ENCODE data around the gene KCNJ1.

The KCNJ1 gene

DNA sequence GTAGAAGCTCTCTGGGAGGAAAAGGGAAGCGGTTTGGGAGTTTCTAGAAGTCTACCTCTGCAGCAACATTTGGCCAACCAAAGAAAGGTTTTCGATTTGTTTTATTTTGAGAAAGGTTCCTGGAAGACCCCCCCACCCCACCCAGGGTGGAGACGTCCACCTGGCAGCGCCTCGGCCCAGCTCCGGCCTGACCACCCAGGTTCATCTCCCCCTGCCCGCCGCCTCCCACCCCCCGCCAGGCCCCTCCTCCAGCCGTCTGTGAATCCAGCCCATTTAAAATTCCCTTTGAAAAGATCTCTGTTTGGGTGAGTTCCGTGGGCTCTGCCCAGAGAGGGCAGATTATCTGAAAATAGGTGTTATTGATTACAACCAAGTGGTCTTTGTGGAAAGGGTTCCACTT, 43.3 kb downstream of the KCNJ1 start:
- DNase-seq (ENCODE audit: low read depth in 2 of 2): no peak

DNA sequence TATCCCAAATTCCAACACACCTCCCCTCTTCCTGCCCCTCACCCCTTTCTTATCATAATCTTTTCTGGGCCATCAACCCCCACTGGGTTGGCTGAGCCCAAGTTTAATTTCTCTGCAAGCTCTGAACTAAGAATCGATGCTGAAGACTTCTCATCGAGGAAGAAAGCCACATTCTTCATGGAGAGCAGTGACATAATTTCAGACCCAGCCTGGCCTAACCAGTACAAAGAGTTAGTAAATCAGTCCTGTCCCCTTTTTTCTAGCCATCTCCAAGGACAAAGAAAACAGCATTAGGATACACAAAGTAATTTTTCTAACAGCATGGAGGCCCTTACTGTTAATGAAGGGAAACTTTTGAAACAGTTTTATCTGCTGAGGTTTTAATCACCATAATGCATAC, 45.0 kb downstream of the KCNJ1 start:
- DNase-seq (ENCODE audit: low read depth in 2 of 2): no peak

DNA sequence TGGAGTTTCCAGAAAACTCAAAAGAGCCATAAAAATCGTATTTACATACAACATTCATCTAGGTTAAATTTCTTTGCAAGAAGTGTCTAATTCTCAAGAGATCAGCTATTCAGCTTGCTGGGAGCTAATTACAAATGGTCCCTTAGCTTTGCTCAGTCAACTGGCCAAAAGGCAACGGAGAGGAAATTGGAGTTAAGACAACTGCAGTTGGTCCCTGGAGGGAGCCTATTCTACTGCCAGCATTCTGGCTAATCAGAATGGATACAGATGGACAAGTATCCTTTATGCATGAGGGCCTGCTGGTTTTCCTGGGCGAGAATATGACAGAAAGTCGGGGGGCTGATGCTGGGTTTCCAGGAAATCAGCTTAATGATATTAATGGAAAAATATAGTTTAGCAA, 45.5 kb downstream of the KCNJ1 start:
- no peak for DNase-seq (ENCODE audit: low read depth in 2 of 2)

DNA sequence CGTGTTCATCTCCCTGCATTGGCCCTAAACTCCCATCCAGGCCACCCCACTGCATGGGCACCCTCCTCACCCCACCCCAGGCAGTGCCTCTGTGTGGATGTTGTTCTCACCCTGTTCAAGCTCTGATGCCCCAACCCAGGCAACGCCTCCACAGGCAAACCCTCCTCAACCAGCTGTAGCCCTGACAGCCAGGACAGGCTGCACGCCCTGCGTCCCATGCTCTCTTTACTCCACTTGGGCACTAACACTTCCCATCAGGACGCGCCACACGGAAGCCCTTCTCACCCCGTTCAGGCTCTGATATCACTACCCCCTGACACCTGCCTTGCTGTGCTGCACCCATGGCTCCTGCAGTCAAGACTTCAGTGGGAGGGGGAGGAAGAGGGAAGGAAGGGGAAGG, 47.9 kb downstream of the KCNJ1 start:
- no peak for DNase-seq (ENCODE audit: low read depth in 2 of 2)

DNA sequence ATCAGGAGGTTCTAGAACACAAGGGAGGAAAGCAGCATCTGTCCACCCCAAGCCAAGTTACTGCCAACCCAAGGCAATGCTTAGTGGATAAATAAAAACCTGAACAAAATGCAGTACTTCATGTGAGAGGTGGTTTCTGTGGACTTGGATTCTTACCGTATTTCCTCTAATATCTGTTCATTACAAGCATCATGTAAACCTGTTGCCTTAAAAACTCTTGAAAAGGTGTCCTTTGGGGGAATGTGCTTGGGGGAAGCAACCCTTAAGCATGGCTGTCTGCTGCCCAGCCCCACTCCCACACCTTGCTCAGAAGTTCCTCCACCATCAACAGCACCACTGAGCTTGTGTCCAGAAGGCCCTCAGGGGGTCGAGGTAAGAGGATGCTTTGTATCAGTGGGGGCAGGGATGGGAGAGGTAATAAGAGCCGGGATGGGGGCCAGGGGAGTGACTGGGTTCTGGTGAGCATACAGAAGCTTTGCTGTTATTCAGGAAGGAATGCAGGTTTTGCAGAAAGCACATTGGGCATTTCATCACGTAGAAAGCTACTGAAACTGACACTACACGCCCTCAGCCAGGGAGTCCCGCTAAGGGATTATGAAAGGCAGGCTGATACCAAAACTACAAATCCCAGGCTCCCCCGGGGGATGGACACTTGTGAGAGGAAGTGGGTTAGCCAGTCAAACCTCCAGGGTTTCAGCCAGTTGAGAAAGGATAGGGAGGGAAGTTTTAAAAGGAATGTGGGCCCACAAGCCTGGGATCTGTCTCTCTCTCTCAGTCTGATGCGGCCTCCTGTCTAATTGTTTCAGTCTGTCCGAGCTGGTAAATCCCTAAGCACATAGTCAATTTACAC, 52.0 kb downstream of the KCNJ1 start:
- DNase-seq (ENCODE audit: low read depth in 2 of 2): no peak

DNA sequence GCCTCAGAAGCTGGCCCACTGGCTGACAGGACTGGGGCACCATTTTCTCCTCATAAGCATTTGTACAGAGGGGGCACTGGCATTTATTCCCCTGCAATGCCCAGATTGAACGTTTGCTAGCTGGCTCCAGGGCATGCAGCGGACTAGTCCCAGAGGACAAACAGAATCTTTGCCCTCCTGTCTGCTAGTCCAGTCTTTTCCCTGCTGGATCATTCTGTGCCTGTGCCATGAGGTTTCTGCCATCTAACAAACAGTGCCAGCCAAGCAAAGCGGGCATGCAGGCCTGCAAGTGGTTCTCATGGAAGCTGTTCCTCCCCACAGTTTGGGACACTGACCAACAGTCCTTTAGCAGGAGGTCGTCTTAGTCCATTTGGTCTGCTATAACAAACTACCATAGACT, 53.4 kb downstream of the KCNJ1 start:
- DNase-seq (ENCODE audit: low read depth in 2 of 2): no peak

DNA sequence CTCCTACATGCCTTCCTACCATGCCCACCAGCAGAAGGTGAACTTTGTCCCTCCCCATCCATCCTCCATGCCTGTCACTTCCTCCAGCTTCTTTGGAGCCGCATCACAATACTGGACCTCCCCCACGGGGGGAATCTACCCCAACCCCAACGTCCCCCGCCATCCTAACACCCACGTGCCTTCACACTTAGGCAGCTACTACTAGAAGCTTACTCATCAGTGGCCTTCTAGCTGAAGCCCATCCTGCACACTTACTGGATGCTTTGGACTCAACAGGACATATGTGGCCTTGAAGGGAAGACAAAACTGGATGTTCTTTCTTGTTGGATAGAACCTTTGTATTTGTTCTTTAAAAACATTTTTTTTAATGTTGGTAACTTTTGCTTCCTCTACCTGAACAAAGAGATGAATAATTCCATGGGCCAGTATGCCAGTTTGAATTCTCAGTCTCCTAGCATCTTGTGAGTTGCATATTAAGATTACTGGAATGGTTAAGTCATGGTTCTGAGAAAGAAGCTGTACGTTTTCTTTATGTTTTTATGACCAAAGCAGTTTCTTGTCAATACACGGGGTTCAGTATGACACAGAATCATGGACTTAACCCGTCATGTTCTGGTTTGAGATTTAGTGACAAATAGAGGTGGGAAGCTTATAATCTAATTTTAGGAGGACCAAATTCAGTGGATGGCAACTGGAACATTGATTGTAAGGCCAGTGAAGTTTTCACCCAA, 56.1 kb downstream of the KCNJ1 start:
- DNase-seq (ENCODE audit: low read depth in 2 of 2): no peak

DNA sequence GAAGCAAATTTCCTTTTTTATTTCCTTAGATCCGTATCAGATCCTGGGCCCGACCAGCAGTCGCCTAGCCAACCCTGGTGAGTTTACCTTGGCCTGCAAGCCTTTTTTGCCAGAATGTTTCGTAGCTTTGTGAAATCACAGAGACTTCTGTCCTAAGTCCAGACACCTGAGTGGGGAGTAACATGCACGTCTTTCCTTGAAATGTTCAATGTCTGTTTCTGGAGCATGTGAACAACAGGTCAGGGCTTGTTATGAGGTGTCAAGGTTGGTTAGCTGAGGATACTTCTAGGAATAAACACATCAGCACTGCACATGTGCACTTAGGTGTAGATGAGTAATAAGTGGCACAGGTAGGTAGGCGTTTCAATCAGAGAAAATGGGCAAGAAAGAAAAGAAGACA, 58.0 kb downstream of the KCNJ1 start:
- DNase-seq (ENCODE audit: low read depth in 2 of 2): no peak

DNA sequence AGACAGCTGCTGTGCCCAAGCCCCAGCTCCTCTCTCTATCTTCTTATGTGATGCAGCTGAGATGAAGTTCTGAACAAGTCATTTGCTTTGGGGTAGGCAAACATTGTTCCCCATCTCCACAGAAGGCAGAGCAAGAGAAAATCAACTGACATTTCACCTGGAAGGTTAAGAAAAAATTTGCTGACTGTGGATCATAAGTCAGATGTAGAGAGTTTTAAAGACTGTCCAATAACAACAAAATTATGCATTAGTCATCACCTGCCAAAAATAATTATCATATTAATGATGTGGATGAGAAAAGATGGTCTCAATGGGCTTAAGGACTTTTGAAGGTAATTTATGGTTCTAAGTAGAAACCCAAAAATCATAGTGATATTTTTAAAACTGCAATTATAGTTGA, 59.2 kb downstream of the KCNJ1 start:
- DNase-seq (ENCODE audit: low read depth in 2 of 2): no peak

DNA sequence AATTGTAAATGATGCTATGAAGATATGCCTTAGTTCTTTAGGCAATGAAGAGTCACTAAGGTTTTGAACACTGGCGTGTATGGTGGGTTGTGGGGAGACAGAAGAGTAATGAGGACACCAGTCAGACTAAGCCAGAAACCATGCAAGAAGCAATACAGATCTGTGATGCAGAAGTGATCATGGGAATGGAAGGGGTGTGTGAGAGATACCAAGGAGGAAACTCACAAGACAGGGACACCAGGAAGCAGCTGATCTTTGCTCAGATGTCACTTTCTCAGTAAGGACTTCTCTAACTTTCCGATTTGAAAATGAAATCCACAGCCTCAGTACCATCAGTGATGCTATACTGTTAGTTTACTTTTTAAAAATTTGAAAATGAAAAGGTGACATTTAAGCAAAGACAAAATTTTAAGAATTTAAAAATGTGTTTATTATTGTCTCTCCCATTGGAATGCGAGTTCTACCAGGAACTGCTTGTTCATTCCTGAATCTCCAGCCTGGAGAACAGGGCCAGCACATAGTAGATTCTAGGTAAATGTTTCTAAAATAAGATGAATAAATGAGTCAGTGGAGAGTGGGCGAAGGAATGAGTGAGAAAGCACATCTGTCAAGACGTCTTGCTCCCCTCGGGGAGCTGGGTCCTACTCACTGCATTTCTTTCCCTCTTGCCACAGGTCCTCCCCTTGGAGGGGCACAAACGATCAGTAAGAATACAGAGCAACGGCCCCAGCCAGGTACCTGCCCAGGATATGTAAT, 60.4 kb downstream of the KCNJ1 start:
- DNase-seq (ENCODE audit: low read depth in 2 of 2): no peak

DNA sequence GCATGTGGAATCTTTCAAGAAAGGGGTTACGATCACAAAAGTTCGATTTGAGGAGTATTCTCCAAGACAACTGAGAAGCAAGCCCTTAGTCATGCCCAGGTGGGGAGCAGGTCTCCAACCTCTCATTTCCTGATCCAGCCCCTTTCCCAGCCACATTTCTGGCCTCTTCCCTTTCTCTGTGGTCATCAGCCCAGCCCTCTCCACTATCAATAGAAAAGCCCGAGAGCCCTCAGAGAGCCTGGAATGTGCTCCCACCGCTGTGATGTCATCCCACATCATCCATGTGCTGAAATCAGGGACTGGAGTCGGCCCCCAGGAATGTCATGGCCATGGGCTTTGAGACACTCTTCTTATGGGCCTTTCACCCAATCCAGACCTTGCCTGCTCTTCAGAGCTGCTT, 62.6 kb downstream of the KCNJ1 start:
- DNase-seq (ENCODE audit: low read depth in 2 of 2): no peak

DNA sequence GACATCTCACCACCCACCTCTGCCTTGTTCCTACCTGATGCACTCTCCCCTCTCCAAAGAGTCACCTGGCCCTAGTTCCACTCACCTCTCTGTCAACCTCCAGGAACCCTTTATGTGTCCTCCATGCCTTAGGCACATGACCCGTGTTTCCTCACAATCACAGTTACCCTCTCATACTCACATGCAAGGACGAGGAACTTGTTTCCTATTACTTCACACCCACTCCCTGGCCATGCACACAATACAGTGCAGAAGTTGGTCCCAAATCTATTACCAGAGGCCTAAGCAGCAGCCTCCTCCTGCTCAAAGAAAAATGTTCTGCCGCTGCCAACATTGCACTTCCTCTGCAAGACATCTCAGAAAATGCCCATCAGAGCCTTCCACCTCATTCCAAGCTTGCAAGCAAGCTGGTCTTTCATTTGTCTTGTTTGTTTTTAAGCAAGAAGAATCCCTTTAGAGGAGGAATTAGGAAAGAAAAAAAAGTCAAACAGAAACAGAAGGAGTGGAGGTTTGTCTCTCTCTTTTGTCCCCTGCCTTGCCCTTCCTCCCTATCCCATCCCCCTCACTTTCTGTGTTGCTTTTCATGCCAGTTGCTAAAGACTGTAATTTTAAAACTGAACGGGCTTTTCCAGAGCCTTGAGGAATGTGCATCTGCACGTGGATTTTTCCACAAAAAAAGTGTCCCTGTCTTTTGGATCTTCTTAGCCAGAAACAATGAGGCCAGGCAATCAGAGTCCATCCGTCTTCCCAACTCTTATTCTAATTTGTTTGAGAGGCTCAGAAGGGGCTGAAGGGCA, 63.4 kb downstream of the KCNJ1 start:
- no peak for DNase-seq (ENCODE audit: low read depth in 2 of 2)

DNA sequence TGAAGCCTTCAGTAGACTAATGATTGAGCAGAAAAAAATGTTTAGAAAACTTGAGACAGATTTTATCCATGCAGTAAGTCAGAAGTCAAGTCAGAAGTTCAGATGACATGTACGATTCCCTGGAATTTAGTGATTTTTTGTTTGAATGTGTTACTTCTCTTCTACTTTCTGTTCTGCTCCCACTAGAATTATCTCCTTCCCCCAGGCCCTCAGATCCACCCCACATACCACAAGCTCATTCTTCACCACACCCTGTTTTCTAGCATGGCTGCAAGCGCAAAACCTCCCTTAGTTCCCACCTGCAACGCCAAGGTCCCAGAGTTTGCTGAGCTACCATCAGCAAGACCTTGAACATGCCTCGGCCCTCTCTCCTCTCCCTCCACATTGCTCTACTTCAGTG, 64.1 kb downstream of the KCNJ1 start:
- DNase-seq (ENCODE audit: low read depth in 2 of 2): no peak

DNA sequence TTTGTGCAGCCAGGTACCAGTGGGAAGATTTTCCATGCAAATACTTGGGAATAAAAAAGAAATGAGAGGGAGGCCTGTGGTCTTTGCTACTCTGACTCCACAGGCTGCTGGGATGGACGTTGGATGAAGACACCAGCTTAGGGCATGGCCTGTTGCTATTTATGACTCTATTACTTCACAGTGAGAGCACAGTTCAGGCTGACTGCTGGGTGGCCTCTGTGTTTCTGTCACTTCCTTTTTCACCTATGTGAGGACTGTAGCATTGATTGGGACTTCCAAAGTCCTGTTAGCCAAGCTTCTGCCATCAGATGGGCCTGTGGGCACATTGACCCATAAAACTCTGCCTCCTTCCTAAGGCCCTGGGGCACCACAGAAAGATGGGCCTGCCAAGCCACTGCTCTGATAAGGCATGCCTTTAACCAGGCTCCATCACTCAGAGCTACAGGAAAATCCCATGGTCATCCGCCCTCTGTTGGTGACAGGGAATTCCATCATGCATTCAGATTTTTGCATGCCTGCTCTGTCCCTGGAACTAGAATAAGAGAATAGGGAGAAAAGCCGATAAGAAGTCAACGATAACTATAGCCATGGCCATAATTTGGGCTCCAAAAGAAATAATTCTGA, 64.6 kb downstream of the KCNJ1 start:
- DNase-seq (ENCODE audit: low read depth in 2 of 2): no peak

DNA sequence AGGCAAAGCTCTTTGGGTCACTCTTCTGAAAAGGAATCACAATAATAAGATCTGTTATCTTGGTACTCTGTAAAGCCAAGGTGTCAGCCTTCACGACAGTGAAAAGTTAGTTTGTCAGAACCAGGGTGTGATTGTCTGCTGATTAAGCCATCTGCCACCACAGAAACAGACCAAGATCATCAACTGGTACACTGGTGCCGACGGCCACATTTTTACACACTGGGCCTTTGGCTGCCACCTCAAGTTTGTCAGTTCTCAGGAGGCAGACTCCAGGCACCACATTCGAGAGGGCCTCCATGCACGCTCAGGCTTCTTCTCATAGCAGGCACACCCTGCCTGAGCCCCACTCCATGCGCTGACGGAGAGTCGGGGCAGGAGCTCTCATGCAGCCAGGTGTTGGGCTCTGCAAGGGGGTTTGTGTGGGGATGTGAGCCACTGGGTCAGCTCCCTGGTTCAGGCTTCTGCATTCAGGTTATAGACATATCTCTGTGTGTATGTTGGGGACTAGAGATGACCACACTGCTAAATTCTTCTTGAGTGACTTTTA, 66.2 kb downstream of the KCNJ1 start:
- DNase-seq (ENCODE audit: low read depth in 2 of 2): no peak

DNA sequence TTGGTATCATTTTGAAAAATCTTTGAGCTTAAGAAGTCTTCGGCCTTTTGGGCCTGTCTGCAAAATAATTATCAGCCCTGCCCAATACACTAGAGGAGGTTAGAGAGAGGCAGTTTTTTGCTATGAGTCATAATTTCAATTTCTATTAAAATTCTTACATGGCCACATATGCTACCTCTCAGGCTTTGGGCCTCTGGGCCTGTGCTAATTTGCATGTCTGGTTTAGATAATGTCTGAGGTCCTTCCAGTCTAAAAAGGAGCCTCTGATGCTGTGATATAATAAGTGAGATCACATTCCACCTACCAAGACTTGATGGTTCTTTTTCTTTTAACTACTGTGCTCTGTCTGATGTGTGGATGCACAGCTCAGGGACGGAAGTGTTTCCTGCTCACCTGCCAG, 70.8 kb downstream of the KCNJ1 start:
- DNase-seq (ENCODE audit: low read depth in 2 of 2): no peak

DNA sequence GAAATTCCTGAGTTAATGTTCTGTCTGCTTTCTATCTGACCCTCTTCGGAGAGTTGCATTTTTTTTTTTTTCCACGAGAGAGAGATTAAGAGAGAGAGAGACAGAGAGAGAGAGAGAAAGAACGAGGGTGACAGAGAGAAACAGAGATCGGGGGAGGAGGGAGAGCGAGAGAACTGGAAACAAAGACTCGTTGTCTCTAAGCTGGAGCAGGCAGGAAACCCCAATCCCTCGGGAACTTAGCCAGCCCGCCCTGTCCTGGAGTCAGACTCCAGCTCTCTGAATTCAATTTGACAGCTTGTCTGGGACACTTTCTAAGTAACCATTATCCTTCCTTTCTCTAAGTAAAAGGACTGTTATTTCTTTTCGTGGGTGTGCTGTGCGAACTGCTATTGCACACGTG, 76.9 kb downstream of the KCNJ1 start:
- DNase-seq (ENCODE audit: low read depth in 2 of 2): no peak

DNA sequence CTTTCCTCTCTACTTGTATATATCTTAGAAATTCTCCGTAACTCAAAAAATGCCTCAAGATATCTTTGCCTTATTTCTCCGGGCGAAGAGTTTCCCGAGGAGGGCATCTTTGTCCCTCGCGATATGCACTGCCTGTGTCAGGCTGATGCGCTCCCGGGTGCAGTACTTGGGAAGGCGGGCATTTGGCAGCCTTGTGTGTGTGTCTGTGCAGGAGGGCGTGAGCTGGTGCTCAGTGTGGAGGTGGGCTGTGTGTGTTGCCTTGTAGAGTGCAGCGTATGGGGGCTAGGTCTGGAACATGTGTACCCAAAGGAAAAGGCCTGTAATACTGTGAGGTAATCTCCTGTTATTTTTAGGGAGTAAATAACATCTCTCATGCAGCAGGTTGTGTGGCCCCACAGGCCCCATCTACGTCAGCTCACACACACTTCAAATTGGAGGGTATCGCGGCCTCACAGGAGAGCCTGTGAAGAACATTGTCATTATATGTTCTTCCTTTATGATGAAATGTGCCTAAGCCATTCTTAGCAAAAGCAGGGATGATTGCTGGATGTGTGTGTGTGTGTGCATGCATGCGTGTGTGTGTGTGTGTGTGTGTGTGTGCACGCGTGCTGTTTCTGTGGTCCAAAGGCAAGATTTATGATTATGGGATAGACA, 77.5 kb downstream of the KCNJ1 start:
- DNase-seq (ENCODE audit: low read depth in 2 of 2): no peak
